ENCODE measurements around the gene TBC1D3B.

DNA sequence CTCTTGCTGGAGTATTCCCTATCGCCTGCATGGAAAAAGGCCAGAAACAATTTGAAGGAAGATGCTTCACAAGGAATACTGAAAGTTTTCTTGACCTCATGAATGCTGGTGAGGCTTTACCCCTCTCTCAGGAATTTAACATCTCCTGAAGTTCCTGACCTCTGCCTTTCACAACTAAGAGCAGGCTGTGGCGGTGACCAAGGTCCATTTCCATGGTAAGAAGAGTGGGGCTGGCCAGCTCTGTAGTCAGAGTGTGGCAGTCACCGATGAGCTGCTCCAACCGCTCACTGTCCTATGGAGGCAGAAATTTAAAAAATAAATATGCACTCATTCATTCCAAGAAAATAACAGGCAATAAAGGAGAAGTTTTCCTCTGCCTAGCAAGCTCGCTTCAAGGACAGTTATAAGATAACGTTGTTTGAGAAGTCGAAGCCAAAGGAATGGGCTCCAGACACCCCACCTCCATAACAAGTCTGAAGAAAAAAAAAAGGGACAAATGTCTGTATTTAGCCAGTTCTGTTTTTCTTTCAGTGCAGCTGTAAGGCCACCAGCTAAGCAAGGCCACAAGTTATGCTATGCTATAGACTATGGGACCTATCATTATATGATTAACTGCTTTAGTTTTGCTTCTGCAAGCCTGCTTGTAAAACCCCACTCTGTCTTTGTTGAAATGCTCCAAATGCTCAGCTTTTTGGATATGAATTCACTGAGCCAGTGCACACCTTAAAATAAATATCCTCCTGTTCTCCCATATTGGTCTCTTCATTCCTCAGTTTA, 28.5 kb upstream of the TBC1D3B start:
- no peak for TF ChIP-seq POLR2A (IDR thresholded peaks at IDR 0.05; ENCODE audit: low read depth)
- no peak for TF ChIP-seq CTCF (IDR thresholded peaks at IDR 0.05)
- no peak for TF ChIP-seq POLR2AphosphoS5 (IDR thresholded peaks at IDR 0.05)
- TF ChIP-seq EP300 (IDR thresholded peaks at IDR 0.05) = no peak

Measured in esophagus muscularis mucosa (tissue), 4 donors.